ENCODE data around the gene LRRTM4.
"Not testable (repeated sequence)": the region's sequence is repeated elsewhere in the genome, so short reads cannot be mapped to it uniquely, and the experiment has no call there.

LRRTM4 gene

DNA sequence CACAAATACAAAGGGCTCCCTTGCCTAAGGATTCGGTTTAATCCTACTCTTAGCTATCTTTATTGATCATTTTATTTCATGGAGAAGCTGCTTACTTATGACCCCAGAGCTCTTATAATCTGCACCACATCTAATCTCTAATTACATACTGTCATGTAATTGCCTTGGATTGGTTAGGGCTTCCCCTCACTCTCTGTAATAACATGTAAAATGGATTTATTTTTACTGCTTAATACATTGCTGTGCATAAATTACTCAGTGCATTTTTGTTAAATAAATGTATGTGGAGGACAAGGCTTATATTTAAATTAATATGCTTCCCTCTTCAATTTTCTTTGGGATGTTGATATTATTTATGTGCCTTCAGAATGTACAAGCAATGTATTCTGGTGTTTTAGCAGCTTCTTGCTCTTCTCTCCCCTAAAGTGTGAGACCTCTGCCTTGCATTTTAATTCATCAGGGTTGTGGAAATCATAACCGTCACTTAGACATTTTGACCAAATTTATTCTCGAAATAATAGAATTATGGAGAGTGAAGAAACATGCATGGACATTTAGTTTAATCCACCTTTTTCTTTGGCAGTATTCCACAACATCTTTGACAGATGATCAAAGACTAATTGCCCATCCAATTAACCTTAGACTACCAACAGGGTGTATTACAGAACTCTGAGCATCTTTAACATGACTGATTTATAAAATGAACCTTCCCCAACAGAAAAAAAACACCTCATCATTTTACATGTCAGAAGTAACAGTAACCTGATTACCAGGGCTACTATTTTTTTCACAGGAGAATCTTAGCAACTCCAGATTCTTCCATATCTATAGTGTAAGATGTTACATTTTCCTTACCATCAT, 692.6 kb downstream of the LRRTM4 start:
- DNase-seq, result no peak

DNA sequence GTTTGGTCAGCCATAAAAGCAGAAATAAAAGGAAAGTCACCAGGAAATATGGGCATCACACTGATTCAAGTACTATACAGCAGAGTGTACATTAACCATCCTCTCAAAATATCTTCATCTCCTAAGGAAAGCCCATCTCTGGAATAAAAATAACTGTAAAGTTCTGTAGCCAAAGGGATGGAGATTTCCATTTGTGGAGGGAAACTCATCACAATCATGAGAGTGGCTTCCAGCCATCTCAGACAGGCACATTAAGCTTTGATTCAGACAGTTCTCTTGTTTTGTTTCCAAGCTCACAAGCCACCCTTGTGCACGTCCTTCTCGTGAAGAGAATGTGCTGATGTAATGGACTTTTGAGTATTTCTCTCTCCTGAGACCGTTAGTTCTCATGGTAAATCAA, 695.5 kb downstream of the LRRTM4 start:
- no peak for DNase-seq

DNA sequence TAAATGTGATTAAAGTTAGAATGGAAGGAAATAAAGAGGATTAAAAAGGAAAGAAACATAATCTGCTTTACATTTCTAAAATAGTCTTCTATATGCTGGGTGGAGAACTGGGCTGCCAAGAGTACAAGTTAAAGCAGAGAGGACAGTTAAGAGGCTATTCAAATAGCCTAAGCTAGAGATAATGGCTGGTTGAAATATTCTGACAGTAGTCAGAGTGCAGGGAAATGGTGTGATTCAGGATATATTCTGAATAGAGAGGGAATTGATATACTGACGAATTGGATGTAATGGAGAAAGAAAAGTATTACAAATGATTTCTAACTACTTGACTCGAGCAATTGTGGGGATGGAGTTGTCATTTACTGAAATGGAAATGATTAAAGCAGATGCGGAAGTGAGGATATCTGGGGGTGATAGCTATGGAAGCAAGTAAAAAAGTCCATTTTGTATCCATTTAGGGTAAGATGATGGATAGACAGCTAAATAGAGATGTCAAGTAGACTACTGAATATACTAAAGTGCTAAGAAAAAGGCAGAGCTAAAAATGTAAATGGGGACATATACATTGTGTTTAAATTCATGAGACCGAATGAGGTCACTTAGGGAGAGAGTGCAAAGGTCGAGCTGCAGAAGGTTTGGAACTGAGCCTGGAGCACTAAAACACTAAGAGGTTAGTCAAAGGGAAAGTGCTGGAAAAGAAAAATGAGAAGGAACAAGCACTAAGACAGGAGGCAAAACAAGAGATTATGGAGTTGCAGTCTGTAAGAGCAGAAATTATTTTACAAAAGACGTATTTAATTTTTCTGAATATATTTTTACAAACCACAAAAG, 696.8 kb downstream of the LRRTM4 start:
- no peak for DNase-seq

DNA sequence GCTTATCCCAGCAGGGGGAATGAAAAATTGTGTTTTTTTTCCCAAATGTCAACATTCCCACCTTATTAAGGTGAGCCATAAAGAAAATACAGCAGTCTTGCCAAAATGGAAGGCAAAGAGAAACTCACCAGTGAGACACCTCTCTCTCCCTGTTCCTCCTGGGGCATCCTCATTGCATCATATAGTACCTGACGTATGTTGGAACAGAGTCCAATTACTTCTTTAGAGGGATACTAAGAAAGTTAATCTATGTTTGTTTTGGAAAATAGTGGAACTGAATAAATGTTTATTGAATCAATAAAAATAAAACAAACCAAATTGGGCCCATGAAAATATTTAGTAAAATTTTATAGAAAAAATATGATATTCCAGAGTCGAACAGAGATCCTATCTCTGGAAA, 700.4 kb downstream of the LRRTM4 start:
- no peak for DNase-seq

DNA sequence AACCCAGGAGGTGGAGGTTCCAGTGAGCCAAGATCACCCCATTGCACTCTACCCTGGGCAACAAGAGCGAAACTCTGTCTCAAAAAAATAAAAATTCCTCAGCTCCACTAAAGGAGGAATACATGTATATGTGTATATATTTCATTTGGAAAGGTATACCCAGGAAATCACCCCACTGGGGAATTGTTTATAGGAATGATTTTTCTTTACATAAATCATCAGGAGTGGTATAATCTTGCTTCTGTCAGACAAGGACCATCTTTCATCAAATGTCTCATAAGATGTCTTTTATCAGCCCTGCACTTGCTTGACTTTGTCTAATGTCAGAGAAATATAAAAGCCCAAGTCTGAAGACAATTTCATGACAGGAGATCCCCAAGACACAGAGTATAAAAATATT, 709.1 kb downstream of the LRRTM4 start:
- DNase-seq, result no peak

DNA sequence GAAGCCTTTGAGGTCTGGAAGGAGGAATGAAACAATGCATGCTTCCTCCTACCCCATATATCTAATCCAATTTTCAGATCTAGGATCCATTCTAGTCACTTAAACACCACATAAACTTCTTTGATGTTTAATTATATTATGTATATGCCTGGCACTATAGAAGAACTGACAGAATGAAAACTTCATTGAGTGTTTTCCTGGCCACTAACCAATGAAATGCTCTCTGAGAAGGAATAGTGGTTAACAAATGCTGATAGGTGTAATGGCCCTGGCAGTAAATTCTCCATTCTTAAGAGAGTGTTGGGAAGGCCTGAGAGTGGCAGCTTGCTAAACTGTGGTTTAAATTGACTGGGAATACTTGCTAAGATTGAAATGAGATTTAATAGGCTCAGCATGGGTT, 710.0 kb downstream of the LRRTM4 start:
- no peak for DNase-seq

DNA sequence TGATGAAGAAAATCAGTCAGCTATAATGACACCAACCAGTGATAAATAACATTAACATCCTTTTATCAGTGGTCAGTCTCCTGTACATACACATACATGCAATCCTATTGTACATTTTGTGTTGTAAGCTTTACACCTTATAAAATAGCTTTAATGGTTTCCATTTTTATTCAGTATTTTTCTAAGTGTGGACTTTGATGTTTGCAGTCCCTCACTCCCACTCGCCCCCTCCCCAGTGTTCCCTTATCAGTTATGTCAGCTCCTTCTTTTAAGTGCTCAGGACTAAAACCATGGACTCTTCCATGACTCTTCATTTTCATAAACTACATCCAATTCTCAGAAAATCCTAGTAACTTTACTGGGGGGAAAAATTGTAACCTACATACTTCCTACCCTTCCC, 713.0 kb downstream of the LRRTM4 start:
- no peak for DNase-seq

DNA sequence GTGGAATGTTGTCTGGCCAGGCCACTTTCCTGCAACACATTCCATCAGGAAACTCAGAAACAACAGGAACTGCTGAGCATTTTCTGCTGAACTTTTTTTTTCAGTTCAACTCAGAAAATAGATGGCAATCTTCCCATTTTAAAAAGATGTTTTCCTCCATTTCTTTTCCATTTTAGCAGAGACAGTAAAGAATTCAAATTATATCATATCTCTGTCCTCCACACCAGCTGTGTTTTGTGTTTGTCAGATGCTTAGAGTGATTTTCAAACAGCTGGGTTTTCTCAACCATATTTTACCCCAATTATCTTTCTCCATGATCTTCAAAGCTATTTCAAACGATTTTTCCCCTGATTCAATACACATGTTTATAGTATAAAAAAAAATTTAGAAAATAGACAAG, 713.4 kb downstream of the LRRTM4 start:
- no peak for DNase-seq

DNA sequence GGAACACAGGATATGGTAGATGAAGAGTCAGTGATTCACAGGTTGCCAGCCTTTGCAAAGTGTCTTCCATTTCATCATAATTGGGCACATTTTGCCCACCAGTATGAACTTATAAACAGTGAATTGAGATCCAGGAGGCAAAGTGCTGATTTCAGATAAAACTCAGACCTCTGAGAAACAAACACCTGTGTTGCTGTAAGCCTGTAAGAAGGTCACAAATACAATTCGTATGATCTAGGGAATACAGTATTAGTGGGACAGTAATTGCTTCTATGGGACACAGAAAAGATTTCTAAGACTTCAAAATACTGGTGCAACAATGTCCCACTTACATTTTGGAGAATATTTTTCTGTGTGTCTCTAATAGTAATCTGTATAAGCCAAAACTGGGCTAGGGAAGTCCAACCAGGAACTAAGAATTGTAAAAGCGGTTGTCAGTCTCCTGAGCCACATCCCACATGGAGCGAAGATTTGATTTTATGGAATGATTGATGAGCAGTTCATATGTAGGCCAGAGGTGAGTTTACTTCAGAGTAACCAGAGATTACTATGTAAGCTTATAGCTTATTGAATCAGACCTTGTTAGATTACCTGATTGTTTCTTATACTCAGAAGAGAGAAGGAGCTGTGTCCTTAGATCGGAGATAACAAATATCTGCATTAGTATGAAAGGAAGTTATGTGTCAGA, 728.4 kb downstream of the LRRTM4 start:
- DNase-seq, result no peak

DNA sequence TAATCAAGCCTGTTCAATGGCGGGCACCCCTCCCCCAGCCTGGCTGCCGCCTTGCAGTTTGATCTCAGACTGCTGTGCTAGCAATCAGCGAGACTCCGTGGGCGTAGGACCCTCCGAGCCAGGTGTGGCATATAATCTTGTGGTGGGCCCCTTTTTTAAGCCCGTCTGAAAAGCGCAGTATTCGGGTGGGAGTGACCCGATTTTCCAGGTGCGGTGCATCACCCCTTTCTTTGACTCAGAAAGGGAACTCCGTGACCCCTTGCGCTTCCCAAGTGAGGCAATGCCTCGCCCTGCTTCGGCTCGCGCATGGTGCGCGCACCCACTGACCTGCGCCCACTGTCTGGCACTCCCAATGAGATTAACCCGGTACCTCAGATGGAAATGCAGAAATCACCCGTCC, 740.9 kb downstream of the LRRTM4 start:
- not testable (repeated sequence) for DNase-seq

DNA sequence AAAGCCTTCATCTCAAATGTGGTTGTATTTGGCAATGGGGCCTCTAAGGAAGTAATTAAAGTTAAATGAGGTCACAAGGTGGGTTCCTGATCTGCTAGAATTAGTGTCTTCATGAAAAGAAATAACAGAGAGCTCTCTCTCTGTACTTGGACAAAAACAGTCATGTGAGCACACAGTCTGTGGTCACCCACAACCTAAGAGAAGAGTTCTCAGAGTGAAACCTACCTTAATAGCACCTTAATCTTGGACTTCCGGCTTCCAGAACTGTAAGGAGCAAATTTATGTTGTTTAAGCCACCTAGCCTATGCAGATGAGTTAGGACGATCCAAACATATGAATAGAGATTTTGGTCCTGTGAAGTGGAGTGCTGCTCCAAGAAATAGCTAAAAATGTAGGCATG, 758.9 kb downstream of the LRRTM4 start:
- no peak for DNase-seq

DNA sequence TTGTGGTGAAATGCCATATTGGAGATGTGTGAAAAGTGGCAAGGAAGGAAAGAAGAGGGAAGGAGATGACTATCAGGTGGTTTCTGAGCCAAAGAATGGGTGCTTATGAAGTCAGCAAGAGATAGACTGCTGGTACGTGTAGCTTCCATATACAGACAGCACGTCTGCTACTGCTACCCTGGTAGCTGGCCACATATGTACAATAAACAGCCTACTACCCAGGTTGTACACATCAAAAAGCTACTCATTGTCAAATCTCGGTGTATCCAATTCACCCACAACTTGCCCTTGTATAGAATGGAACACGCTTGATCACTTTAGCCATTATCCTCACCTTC, 761.8 kb downstream of the LRRTM4 start:
- no peak for DNase-seq

DNA sequence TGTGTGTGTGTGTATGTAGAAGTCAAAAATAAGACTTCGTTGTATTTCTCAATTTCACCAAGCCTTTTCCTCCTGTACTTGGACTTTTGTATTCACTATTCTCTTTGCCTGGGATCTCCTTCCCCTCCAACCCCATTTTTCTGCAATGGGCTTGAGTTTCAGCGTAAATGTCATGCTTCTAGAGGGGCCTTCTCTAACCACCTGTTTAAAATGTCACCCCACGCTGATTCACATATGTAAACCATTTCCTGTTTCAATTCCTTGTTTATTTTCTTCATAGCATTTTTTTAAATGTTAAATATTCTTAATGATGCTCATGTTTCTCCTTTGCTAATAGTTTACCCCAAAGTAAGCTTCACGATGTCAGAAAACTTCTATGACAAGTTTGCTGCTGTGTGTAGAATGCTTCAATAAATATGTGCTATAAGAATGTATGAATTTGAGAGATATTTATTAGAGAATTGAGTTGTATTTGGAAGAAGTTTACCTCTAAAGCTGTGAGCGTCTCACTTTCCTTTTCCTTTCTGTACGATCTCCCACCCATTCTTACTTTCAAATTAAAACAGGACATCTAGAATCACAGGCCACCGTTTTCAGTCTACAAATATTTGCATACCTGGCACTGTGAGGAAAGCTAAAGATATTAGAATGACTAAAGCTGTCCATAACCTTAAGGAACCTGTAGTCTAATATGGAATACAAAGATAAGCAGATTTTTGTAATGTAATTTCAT, 762.4 kb downstream of the LRRTM4 start:
- DNase-seq, result no peak

DNA sequence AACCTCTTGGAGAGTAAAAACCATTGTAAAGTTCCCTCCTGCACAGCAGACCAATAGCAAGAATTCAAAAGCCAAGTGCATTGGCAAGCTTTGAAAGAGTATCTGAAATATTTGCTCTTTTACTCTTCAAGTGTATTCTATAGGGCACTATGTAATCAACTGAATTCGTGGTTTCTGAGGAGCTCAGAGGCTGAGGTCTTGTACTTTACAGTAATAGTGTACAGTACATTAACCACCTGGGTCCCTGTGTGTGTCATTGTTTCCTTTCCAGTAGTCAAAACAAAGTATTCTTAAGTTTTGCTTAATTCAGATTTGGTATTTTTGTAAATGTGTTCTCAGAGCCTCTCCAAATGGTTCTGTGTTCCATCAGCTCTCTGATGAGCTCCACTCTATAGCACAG, 769.7 kb downstream of the LRRTM4 start:
- no peak for DNase-seq

DNA sequence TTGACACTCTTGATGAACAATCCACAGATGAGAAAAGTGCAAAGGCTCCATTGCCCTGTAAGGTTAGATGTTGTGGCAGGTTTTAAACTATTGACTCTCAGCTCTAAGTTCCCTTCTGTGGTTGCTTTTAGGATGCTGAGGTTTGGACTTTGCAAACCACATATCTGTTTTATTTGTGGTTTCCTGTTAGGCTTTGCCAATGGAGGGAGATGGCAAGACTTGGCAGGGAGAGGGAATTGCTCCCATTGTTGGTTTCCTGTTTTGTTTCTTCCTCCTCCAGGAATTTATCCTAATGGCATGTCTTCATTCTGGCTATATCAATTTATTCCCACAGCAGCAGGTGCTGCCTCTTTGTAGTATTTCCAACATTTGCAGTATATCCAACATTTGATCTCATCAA, 772.3 kb downstream of the LRRTM4 start:
- DNase-seq, result no peak

DNA sequence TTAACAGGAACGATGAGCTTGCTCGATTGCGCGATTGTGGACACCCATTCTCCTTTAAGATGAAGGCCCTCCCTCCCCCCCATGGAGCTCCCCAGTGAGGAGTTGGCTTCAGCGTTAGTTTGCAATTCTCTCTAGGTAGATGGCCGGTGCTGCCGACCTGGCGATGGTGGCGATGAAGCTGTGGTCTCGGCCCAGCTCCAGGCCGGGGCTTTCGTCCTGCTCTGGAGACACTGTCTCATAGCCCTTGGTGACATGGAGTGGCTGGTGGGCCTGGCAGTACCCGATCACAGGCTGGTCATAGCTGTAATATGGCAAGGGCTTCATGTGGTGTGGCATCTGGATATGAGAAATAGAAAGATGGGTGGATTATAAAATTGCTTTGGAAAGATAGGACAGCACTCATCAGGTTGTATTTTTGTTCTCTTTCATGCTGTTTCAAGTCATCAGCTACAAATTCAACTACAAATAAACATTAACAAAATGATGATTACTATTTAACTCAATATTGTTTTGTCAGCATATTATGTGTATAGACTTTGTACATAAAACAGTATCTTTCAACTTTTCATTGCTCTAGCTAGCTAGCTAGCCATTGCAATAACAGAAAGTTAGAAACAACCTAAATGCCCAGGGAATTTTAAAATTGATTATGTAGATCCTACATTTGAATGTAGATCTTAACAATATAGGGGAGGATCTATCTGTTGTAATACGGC, 773.4 kb downstream of the LRRTM4 start:
- DNase-seq, result no peak

DNA sequence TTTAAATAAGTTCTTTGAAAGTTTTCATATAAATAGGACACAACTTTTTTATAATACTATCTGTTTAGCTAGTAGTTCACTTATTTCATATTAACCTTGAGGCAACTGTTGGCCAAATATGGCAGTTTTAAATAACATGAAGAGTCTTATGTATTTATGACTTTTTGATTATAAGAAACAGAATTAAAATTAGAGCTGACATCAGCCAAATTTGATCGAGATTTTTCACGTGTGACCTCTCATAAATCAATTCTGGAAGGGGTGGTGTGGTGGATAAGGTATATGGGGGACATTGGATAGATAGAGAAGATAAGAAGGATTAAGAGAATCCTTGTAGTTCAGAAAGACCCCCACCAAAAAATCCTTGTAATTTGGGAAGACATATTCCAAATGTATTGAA, 776.6 kb downstream of the LRRTM4 start:
- no peak for DNase-seq

DNA sequence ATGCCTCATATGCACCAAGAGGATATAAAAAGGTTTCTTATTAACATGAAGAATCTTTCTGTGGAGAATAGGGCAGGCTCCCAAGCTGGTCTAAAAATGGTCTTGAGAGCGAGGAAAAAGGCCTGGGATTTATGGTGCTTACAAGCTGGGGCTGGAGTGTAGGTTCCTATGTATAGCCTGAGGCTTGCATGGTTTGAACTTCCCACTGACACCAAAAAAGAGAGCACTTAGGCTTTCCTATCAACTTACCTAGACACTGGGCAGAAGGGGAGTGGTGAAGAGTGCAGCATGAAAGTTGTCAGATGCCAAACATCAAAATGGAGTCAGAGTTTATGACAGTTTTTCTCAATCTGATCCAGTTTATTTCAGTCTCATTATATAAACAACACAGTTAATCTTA, 784.6 kb downstream of the LRRTM4 start:
- no peak for DNase-seq

DNA sequence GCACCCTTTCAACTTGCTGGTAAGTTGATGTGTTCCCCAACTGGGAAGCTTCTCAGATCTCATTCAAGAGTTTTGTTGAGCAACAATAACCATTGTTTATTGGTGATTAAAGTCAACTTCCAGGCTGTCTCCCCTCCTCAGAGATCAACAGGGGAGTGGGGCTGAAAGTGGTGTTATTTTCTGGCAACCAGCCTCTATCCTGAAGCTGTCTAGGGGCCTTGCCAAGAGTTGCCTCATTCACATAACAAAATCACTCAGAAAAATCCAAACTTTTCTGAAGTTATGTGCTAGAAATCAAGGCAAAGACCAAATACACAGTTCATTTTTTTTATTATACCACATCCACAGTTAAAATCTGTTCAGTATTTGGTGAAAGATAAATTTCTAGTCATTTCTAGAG, 788.4 kb downstream of the LRRTM4 start:
- no peak for DNase-seq

DNA sequence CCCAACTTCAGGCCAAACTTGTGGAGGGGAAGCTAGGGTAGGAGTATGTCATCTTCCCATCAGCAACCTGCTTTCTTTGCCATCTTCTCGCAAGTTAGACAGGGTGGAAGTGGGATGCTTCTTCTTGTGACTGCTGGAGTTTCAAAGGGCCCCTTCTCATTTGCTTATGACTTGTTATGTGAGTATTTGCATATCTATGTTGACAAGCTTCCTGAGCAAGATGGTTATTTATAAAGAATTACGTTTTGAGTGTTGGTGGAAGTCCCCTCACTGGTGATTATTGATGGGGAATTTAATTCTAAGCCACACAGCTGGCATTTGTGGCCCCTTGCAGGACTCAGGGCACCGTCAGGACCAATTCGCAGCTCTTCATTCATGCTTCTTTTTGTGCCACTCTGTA, 791.0 kb downstream of the LRRTM4 start:
- DNase-seq, result no peak

DNA sequence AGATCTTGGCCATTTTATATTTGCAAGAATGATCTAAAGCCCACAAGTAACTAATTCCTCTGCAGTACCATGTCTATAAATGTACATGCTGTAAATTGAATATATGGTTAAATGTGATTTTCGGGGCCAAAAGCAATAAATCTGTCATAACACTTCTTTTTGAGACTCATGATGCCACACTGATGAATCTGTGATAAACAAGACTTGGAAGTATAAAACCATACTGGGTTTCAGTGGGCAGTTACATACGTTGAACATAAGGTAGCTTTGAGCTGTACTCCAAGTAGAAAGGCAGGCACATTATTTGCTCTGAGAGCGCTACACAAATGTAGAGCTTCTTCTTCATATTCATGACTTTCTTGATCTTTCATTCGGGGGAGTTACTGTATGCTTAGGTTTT, 792.2 kb downstream of the LRRTM4 start:
- DNase-seq, result no peak

DNA sequence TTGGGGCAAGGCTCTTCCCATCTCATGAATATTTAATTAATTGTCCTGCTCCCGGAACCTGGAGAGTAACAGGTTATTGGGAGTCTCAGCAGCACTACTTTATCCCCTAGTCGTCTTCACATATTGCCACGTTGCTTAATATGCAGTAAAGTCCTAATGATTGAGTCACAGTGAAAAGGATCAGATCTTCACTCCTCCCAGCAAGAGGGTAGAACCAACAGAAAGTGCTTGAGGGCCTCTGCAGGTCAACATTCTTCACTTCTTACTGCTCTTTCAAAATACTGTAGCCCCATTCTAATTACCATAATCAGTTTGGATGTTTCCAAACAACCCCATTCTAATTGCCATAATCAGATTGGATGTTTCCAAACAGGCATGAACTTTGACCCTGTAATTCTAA, 801.0 kb downstream of the LRRTM4 start:
- no peak for DNase-seq

DNA sequence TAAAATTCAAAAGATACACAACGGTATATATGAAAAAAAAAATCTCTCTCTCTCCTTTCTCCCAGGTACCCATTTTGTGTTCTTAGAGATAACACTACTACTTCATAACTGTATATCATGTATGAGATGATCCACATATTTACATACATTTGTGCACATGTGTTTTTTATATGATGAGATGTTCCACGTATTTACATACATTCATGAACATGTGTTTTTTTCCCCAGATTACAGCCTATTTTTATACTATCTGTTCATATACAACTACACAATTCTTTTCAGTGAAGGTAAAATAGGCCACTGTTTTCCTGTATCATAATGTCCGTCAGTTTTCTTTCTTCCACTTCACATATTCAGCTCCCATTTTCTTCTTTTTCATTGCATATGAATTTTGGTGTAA, 808.9 kb downstream of the LRRTM4 start:
- DNase-seq, result no peak
